DMS114 treated with DMSO at 0.1 percent for 48 hours (cell line): ENCODE measurements around the gene CYP21A2.

Source experiments
- DNase-seq: peaks from one replicate; lab custom pipeline; 2025; ENCODE audit not compliant: unreplicated experiment; lab: John Stamatoyannopoulos, UW

The CYP21A2 gene

DNA sequence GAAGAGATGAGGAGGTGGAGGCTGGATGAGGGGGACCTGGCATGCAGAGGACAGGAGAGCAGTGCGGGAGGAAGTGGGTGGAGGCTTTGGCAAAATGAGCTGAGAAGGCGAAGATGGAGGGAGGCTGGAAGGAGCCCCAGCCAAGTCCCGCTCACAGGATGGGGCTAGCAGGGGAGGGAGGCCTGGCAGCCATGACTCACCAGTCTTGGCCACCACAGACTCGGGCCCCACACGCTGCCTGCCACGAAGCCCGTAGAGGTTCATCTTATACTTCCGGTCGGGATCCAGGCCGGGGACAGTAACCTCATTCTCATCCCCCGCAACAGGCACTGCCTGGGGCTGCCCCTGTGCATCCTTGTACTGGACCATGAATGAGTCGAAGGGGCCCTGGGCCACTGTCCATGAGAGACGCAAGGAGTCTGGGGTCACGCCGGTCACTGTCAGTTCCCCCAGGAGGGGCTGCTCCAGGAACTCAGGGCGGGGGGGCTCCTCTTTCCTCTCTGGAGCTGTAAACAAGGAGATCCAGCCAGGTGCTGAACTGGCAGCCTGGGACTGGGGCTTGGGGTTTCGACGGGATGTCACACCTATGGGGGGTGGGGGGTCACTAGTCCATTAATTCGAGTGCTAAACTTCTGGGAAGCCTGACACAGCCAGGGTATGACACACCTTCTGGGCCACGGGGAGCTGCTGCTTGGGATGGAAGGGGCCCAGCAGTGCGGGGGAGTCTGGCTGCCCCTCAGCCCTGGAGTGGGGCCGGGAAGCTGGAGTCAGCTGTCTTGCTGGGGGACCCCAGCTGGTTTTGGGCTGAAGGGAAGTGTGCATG lies 43.2 kb downstream of the CYP21A2 start:
- no peak for DNase-seq

- DNase-seq = no peak
These were observed 44.3 kb downstream of the CYP21A2 start for GRCh38 chr6:32082478-32082877.

- DNase-seq = no peak
These were observed 44.7 kb downstream of the CYP21A2 start for GRCh38 chr6:32082935-32083334.

GRCh38 chr6:32083812-32084768 lies 45.9 kb downstream of the CYP21A2 start:
- DNase-seq = no peak

DNA sequence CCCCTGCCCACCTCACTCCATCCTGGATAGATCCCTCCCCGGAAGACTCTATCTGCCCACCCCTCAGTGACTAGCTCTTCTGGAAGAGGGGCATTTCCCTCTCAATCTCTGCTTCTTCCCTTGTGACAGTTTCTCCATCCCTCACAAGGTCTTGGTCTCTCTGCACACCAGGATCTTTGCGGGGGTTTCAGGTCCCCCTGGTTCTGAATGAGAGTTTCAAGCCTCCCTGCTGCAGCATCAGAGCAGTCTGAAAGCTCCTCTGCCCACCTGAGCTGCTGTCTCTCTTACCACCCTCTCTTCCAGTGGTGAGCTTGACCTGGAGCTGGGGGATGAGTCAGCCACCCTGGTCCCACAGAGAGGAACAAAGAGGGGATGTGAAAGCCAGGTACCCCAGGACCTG lies 46.6 kb downstream of the CYP21A2 start:
- DNase-seq = no peak

DNA sequence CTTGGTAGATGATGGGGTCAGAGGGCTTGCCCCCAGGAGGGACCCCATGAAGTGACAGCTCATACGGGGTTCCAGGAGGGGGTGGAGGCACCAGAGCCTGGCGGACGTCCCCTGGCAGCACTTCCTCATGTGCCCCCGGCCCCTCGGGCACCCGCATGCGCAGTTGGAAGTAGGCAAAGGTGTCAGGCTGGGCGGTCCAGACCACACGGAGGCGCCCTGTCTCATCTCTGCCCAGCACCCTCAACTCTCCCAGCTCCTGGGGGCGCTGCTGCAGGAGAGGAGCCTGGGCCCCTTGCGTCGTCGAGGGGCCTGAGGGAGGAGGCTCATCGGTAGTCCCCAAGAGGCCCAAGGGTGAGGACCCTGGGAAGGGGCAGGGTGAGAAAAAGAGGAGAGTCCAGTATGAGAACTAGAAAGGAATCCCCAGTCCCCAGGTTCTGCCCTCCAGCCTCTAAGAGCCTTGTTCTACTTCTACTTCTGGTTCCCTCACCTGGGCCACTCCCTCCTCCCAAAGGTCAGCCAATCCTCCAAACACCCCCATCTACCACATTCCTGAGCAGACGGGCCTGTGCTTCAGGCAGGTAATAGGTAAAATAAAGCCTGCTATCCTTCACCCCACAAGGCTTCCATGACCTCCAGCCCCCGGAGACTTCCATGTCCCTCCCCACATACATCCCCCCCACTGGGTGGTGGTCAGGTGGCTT lies 47.7 kb downstream of the CYP21A2 start:
- no peak for DNase-seq

DNA sequence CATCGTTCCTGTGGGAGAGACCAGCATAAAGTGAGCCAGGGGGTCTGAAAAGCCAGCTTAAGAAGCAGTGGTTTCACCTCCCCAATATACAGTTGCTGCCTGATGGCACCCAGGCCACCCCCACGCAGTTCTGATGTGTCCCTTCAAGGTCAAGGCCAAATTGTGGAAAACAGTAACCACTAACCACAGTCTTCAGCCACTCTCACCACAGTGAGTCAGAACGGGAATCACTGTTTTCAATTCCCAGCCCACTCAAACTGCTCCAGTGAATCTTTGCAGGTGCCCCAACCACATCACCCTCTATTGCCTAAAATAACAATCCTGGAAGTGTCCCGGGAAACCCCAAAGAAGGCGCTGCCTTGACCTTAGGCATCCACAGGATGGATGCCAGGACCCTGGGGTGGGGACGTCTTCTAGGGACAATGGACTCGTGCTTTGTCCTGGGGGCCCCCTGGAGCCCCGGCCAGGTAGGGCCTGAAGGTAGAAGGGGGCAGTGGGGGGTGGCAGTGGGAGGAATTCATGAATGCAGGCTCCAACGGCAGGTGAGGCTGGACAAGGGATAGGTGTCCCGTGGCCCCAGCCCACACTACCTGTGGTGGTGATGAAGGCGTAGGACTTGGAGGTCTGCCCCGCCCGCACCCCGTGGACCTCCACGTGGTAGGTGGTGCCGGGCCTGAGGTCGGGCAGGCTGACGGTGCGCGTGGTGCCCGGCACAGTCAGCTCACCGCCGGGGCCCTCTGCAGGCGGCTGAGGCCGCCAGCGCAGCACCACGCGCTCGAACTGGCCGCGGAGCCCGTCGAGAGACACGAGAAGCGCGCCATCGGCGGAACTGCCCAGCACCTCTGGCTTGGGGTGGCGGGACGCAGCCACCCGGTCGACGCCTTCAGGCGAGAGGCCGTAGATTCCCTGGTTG lies 48.7 kb downstream of the CYP21A2 start:
- no peak for DNase-seq

DNA sequence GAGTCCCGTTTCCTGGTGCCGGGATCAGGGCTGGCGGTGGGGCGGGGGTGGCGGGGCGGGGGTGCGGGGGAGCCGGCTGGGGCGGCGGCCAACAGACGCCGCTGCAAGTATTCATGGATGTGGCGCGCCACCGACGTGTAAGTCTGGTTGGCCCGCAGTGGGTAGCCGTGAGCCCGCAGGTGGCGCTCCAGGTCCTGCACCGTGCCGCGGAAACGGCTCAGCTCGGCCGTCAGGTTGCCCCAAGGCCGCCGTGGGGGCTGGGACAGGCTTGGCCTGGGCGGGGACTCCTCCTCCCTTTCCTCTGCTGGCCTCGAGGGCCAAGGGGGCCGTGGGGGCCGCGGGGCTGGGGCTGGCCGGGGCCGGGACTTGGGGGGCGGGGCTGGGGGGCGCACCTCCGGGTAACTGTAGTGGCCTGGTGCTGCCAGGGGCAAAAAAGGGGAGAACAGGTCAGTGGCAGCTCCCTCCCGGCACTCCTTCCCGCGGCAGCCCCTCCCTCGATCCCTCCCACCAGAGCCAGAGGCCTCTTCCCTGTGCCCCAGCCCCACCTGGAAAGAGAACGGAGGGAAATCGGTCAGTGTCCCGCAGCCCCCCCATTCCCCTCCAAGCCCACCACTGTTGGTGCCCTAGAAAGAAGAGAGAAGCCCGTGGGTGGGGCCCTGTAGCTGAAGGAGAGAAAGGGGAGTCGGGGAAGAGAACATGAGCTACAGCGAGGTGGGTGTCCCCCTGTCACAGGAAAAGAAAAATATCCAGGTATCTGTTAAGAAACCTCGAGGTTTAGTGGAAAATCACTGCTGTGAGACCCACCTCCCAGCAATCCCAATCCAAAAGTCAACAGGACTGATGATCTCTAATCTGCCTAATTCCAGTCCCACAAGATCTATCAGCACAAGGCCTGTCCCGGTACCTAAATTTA lies 49.6 kb downstream of the CYP21A2 start:
- DNase-seq = no peak

- no peak for DNase-seq
These were observed 50.4 kb downstream of the CYP21A2 start for GRCh38 chr6:32088487-32089049.

GRCh38 chr6:32089082-32089828 lies 51.0 kb downstream of the CYP21A2 start:
- DNase-seq = no peak
